ENCODE data around the gene TUBGCP2. TPM values are rescaled to one million over a fixed set of nuclear protein-coding genes. Genes with fewer than 3 reads are reported as not detected.

Gene TUBGCP2
- total RNA-seq, 1 experiment from 2014 or later, result 21.4 TPM

GRCh38 chr10:133246236-133246626 is 62.4 kb downstream of the TUBGCP2 start:
- Histone ChIP-seq H3K27ac (ENCODE audit: low read length) (no peak overlapping the region), H3K4me3 (ENCODE audit: low read length) (no peak overlapping the region), H3K9ac (ENCODE audit: low read length) (no peak overlapping the region), H3K9me2 (replicated peaks; ENCODE audit: insufficient read depth, low read length) (no peaks in the 10 kb centered on the region), H3K79me2 (ENCODE audit: low read length) (no peaks in the 10 kb centered on the region), H3K4me1 (ENCODE audit: low read length) (no peaks in the 10 kb centered on the region), H3K36me3 (ENCODE audit: insufficient read depth, low read length) (no peaks in the 10 kb centered on the region), H2AFZ (ENCODE audit: low read length) (no peak overlapping the region), H4K20me1 (ENCODE audit: insufficient read depth, low read depth, low read length) (no peaks in the 10 kb centered on the region), H3K9me3 (ENCODE audit: low read length) (no peaks in the 10 kb centered on the region), H3K27me3 (ENCODE audit: low read length) (no peaks in the 10 kb centered on the region), H3K4me2 (ENCODE audit: low read depth, low read length, poor library complexity, severe bottlenecking) (no peak overlapping the region)
- DNase-seq, result no peak

DNA sequence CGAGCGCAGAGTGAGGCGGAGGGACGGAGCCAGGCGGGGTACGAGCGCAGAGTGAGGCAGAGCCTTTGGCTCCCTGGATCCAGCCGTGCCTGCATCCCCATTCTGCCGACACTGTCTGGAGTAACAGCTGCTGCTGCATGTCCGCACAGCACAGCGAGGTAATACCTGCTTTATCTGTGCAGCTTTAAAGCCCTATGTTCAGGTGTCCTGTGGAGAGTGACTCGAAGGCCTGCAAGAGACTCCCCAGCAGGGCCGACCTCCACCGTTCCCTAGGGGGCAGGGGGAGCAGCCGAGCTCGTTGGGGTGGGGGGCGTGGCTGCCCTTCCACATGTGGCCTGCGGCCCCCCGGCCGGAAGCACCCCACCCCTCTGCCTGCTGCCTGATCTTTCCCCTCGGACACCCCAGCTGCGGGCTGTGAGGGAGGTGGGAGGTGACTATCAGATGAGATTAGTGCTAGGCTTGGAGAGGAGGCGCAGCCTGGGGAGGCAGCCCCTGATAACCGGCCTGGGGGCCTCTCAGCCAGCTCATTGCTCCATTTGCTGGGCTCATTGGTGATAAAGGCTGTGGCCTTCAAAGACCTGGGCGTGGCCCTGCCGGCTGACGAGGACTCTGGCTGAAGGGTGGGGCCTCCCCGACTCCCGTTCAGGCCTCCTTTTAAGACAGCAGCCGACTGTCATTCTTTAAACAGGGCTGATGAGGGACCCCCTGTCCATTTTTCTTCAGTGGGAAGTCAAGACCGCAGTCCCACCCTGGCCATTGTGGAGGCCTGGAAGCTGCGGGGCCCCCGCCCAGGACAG is 63.0 kb downstream of the TUBGCP2 start:
- no peaks in the 10 kb centered on the region for H4K20me1 ChIP-seq (ENCODE audit: insufficient read depth, low read depth, low read length)
- no peaks in the 10 kb centered on the region for H3K36me3 ChIP-seq (ENCODE audit: insufficient read depth, low read length)
- no peaks in the 10 kb centered on the region for H3K4me1 ChIP-seq (ENCODE audit: low read length)
- no peaks in the 10 kb centered on the region for H3K27me3 ChIP-seq (ENCODE audit: low read length)
- H2AFZ ChIP-seq (ENCODE audit: low read length), result no peak overlapping the region
- no peak overlapping the region for H3K9ac ChIP-seq (ENCODE audit: low read length)
- H3K27ac ChIP-seq (ENCODE audit: low read length), result no peak overlapping the region
- no peak overlapping the region for H3K4me2 ChIP-seq (ENCODE audit: low read depth, low read length, poor library complexity, severe bottlenecking)
- H3K4me3 ChIP-seq (ENCODE audit: low read length), result no peak overlapping the region
- no peak for DNase-seq
- H3K79me2 ChIP-seq (ENCODE audit: low read length), result no peaks in the 10 kb centered on the region
- H3K9me3 ChIP-seq (ENCODE audit: low read length), result no peaks in the 10 kb centered on the region
- no peaks in the 10 kb centered on the region for H3K9me2 ChIP-seq (replicated peaks; ENCODE audit: insufficient read depth, low read length)

DNA sequence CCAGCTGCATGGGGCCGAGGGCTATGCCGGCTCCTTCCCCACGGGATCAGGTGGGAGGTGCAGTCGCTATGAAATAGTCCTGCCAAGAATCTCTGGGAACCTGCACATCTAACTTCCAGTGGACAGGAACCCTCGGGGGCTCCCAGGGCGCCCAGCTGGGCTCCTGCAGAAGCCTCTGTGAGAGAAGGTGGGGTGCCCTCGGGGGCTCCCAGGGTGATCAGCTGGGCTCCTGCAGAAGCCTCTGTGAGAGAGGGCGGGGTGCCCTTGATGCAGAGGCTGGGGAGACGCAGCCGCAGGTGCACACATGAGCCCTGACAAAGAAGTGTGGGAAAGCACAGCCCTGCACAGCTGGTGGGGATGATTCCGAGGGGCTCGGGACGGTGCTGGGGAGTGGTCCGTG is 65.1 kb downstream of the TUBGCP2 start:
- H3K27ac ChIP-seq (ENCODE audit: low read length), result no peak overlapping the region
- no peaks in the 10 kb centered on the region for H3K27me3 ChIP-seq (ENCODE audit: low read length)
- no peak for DNase-seq
- no peaks in the 10 kb centered on the region for H3K79me2 ChIP-seq (ENCODE audit: low read length)
- no peak overlapping the region for H3K4me2 ChIP-seq (ENCODE audit: low read depth, low read length, poor library complexity, severe bottlenecking)
- H3K4me3 ChIP-seq (ENCODE audit: low read length), result no peak overlapping the region
- H3K36me3 ChIP-seq (ENCODE audit: insufficient read depth, low read length), result no peaks in the 10 kb centered on the region
- H3K9ac ChIP-seq (ENCODE audit: low read length), result no peak overlapping the region
- no peaks in the 10 kb centered on the region for H3K4me1 ChIP-seq (ENCODE audit: low read length)
- no peak overlapping the region for H2AFZ ChIP-seq (ENCODE audit: low read length)
- H4K20me1 ChIP-seq (ENCODE audit: insufficient read depth, low read depth, low read length), result no peaks in the 10 kb centered on the region
- no peaks in the 10 kb centered on the region for H3K9me3 ChIP-seq (ENCODE audit: low read length)
- no peaks in the 10 kb centered on the region for H3K9me2 ChIP-seq (replicated peaks; ENCODE audit: insufficient read depth, low read length)

- Histone ChIP-seq H4K20me1 (ENCODE audit: insufficient read depth, low read depth, low read length) (no peaks in the 10 kb centered on the region), H3K9me3 (ENCODE audit: low read length) (no peaks in the 10 kb centered on the region), H2AFZ (ENCODE audit: low read length) (no peak overlapping the region), H3K4me2 (ENCODE audit: low read depth, low read length, poor library complexity, severe bottlenecking) (no peak overlapping the region), H3K9ac (ENCODE audit: low read length) (no peak overlapping the region), H3K27me3 (ENCODE audit: low read length) (no peaks in the 10 kb centered on the region), H3K9me2 (replicated peaks; ENCODE audit: insufficient read depth, low read length) (no peaks in the 10 kb centered on the region), H3K27ac (ENCODE audit: low read length) (no peak overlapping the region), H3K4me3 (ENCODE audit: low read length) (no peak overlapping the region), H3K4me1 (ENCODE audit: low read length) (no peaks in the 10 kb centered on the region), H3K79me2 (ENCODE audit: low read length) (no peaks in the 10 kb centered on the region), H3K36me3 (ENCODE audit: insufficient read depth, low read length) (no peaks in the 10 kb centered on the region)
- no peak for DNase-seq
Observed at GRCh38 chr10:133242611-133243356, 65.9 kb downstream of the TUBGCP2 start.

- DNase-seq, result no peak
- no peak overlapping the region for H3K4me3 ChIP-seq (ENCODE audit: low read length)
- H3K9me3 ChIP-seq (ENCODE audit: low read length), result no peaks in the 10 kb centered on the region
- H2AFZ ChIP-seq (ENCODE audit: low read length), result no peak overlapping the region
- H3K27me3 ChIP-seq (ENCODE audit: low read length), result no peaks in the 10 kb centered on the region
- H3K9ac ChIP-seq (ENCODE audit: low read length), result no peak overlapping the region
- H3K36me3 ChIP-seq (ENCODE audit: insufficient read depth, low read length), result no peaks in the 10 kb centered on the region
- no peaks in the 10 kb centered on the region for H3K9me2 ChIP-seq (replicated peaks; ENCODE audit: insufficient read depth, low read length)
- H4K20me1 ChIP-seq (ENCODE audit: insufficient read depth, low read depth, low read length), result no peaks in the 10 kb centered on the region
- H3K79me2 ChIP-seq (ENCODE audit: low read length), result no peaks in the 10 kb centered on the region
- H3K4me1 ChIP-seq (ENCODE audit: low read length), result no peaks in the 10 kb centered on the region
- peak overlapping the region; percentile 26 for H3K4me2 ChIP-seq (ENCODE audit: low read depth, low read length, poor library complexity, severe bottlenecking)
- no peak overlapping the region for H3K27ac ChIP-seq (ENCODE audit: low read length)
Observed at GRCh38 chr10:133241501-133242205, 67.0 kb downstream of the TUBGCP2 start.

- H2AFZ ChIP-seq (ENCODE audit: low read length), result no peak overlapping the region
- no peaks in the 10 kb centered on the region for H3K27me3 ChIP-seq (ENCODE audit: low read length)
- DNase-seq, result no peak
- H3K9ac ChIP-seq (ENCODE audit: low read length), result no peak overlapping the region
- no peaks in the 10 kb centered on the region for H3K79me2 ChIP-seq (ENCODE audit: low read length)
- no peak overlapping the region for H3K27ac ChIP-seq (ENCODE audit: low read length)
- H3K36me3 ChIP-seq (ENCODE audit: insufficient read depth, low read length), result no peaks in the 10 kb centered on the region
- H3K9me3 ChIP-seq (ENCODE audit: low read length), result no peaks in the 10 kb centered on the region
- H3K4me1 ChIP-seq (ENCODE audit: low read length), result no peaks in the 10 kb centered on the region
- no peaks in the 10 kb centered on the region for H4K20me1 ChIP-seq (ENCODE audit: insufficient read depth, low read depth, low read length)
- H3K9me2 ChIP-seq (replicated peaks; ENCODE audit: insufficient read depth, low read length), result no peaks in the 10 kb centered on the region
- no peak overlapping the region for H3K4me2 ChIP-seq (ENCODE audit: low read depth, low read length, poor library complexity, severe bottlenecking)
- no peak overlapping the region for H3K4me3 ChIP-seq (ENCODE audit: low read length)
Observed at GRCh38 chr10:133239990-133240389, 68.7 kb downstream of the TUBGCP2 start.

DNA sequence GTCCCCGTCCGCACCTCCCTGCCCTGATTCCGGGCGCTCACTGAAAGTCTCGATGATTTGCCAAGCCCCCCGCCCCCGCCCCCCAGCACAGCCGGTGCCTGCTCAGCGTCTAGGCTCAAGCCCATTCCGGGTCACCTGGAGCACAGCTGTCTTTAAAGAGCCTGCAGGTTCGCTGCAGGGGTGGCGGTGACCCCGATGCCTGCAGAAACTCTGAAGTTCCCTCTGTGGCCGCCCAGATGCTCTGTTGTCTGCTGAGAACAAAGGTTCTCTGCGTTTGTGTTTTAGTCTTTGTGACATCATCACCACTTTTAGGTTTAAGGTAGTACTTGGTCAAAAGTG is 70.2 kb downstream of the TUBGCP2 start:
- Histone ChIP-seq H3K4me3 (ENCODE audit: low read length) (no peak overlapping the region), H3K36me3 (ENCODE audit: insufficient read depth, low read length) (no peaks in the 10 kb centered on the region), H3K9me2 (replicated peaks; ENCODE audit: insufficient read depth, low read length) (no peaks in the 10 kb centered on the region), H3K9ac (ENCODE audit: low read length) (no peak overlapping the region), H3K27ac (ENCODE audit: low read length) (no peak overlapping the region), H3K27me3 (ENCODE audit: low read length) (no peaks in the 10 kb centered on the region), H3K4me2 (ENCODE audit: low read depth, low read length, poor library complexity, severe bottlenecking) (no peak overlapping the region), H3K9me3 (ENCODE audit: low read length) (no peaks in the 10 kb centered on the region), H3K79me2 (ENCODE audit: low read length) (no peaks in the 10 kb centered on the region), H4K20me1 (ENCODE audit: insufficient read depth, low read depth, low read length) (no peaks in the 10 kb centered on the region), H3K4me1 (ENCODE audit: low read length) (no peaks in the 10 kb centered on the region), H2AFZ (ENCODE audit: low read length) (no peak overlapping the region)
- no peak for DNase-seq
